GM19468 (cell line): ENCODE data around the gene KCNMA1.
"Not testable (repeated sequence)": the region's sequence is repeated elsewhere in the genome, so short reads cannot be mapped to it uniquely, and the experiment has no call there.

Source experiments
- ATAC-seq: cut with Tn5 transposase; IDR thresholded peaks from one replicate; pipeline ENCODE4 v1.9.1; 2021; ENCODE audit warnings: mild to moderate bottlenecking, moderate library complexity, moderate number of reproducible peaks; ENCODE audit not compliant: unreplicated experiment; ENCODE audit errors: extremely low read depth

KCNMA1 gene

DNA sequence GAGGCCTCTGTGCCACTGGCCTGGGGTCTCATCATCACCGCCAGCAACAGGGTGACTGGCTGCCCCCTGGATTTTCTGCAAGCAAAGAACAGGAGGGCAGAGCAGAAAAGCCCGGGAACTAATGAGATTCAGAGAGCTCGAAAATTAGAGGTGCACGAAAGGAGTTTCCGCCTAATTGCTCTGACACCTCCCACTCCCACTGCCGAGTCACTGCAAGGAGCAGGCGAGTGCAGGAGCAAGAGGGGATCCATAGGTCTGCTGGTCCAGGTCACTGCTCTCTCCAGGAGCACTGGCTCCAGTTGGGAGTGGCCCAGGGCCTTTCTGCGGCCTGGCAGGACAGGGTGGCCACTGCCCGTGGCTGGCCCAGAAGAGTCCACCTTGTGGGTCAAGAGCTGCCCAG, 276.2 kb downstream of the KCNMA1 start:
- no peak for ATAC-seq

DNA sequence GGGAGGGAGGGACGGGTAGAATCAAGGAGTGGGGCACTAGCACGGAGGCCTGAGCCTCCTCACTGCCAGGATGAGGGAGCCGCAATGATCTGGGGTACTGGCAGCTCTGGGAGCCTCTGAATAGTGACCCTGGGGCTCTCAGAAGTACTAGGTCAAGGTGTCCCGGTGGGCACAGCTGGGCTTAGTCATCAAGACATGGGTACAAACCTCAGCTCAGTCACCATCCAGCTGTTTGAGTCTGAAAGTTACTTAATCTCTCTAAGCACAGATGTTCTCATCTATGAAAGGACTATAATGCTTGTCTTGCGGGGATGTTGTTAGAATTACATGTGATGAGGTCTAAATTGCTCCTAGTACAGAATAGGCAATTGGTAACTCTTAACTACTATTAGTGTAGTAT, 276.8 kb downstream of the KCNMA1 start:
- no peak for ATAC-seq

DNA sequence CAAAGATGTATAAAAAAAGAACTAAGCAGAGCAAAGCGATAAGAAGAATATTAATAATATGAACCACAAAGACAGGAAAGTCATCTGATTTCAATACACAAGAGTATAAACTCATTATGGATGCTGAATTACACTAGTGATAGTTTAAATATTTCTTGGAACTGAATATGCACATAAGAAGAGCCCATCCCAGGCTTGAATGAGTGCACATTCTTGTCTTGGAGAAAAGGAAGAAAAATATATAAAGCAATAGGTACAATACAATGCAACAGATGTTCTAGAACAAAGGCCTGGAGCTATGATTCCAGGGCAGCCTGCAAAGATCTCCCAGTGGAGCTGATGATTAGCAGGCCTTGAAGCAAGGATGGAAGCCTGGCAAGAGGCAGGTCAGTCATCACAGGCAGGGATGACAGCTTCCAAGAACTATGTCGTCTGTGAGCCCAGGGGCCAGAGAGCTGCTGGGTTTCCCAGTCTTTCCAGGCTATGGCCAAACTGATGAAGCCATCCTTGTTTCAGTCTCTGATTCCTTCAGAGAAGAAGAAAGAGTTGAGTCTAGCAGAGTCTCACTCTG, 277.6 kb downstream of the KCNMA1 start:
- no peak for ATAC-seq

DNA sequence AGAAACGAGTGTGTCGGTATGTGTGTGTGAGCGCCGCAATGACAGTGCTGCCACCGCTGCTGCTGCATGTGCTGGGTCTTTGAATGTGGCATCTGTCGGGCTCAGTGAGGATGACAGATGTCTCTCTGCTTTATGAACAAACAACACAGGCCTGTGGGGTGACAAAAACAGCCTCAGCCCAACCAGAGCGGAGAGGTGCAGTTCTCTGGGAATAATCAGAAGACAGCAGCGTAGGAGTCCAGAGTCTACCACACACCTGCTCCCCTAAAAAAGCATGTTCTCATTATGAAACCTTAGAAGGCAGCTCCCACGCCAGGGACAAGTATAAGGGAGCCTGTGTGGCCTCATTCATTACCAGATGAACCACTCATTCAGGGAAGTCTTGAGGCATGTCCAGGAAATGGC, 278.3 kb downstream of the KCNMA1 start:
- ATAC-seq: no peak

DNA sequence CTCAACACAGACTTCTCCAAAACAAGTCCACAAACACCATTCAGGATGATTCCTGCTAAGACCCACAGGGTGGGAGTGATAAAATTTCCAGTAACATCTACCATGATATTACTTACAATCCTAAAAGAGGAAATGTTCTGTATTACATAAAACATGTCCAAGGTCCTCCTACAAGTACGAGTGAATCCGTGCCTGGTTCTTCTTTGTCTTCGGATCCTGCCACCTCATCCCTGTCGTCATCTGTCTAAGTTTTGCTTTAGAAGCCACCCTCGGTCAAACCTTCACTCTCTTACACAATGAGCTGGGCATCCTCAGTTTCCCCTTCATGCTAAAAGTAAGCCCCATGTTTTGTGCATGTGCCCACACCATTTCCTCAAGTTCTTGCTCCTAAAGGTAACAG, 279.0 kb downstream of the KCNMA1 start:
- ATAC-seq: no peak

DNA sequence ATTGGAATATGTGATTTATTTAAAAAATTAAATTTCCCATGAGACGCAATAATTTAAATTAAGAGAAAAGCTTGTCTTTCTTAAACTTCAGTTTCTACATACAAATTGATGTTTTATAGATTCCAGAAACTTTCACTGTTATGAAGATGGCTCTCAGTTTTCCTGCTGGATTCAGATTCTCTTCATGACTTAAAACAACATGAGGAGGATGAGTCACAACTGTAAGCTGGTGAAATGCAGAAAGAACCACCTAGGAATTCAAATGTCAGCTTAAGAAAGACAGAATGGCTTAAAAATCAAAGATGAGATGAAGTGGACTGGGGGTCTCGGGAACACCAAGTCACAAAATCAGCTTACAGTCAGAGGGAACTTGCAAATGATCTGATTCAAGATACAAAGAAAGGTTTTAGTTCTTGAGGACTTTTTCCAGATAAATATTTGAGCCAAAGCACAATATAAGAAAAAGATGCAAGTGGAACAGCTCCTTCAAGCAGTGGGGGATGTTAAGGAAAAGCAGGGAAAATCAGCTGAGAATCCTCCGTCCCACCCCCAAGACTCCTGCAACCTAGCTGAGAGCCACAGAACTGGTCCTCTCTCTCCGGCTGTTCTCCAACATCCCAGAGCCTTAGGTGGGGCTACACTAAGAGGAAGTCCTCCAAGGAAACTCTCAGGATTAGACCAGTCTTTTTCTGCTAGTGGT, 279.8 kb downstream of the KCNMA1 start:
- no peak for ATAC-seq

DNA sequence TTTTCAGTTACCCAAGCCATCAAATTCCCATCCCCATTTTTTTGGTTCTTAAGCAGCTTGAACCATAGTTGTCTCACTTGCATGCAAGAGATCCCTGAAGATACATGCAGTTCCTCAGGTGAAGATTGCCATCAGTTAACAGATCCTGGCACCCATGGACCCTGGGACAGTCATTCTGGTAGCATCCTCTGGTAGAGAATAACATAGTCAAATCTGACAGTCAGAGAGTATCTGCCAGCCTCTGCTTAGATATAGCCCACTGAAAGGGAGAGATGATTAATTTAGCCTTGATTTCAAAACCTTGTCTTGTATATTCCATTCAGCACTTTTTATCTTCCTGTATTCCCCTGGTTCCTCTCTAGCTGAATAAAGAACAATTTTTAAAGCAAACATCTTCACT, 280.4 kb downstream of the KCNMA1 start:
- ATAC-seq: no peak

DNA sequence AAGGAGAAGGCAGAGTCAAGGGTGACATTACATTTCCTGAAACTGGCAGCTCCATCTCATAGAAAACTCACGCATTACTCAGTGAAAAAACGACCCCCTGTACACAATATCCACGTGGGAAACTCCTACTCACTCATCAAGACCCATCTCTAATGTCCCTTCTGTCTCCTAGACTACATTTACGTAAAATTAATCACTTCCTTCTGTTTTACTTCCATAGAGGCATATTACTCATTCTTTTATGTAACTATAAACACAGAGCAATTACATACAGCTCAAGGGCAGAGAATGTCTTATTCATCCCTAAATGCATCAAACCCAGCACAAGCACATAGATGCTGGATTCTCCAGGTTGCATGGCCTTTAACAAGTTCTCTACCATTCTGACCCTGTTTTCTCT, 281.8 kb downstream of the KCNMA1 start:
- no peak for ATAC-seq

DNA sequence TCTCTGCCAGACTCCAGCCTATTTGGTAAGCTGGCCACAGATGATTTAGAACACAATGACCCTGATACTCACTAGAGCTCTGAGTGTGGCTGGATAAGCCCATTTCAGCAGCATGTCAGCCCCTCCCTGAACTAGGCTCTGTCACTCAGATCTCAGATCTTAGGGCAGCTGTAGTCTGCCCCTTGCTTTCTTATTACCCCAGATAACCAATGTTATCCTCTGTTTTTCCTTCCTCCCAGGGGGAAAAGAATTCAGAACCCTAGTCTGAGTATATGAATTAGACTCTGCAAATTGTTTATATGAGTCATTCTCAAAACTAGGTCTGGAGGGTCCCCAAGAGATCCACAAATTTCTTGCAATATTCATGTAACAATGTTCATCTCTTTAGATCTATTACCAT, 286.2 kb downstream of the KCNMA1 start:
- ATAC-seq: no peak

DNA sequence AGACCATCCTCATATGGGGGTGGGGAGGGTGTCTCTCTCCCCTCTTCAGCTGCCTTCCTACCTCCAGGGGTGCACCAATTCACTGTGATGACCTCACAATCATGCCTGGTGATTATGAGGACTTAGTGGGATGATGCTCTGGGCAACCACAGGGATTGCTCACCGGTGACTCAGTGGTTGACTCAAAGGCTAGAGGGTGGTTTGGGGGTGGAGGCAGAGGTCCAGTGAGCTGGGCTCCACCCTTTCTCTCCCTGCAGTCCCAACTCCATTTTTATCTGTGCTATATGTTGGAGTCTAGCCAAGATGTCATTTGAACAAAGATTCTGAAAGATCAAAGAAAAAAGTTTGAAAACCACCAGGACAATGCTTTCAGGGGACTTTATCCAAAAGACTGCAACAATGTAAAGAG, 286.9 kb downstream of the KCNMA1 start:
- ATAC-seq: no peak

DNA sequence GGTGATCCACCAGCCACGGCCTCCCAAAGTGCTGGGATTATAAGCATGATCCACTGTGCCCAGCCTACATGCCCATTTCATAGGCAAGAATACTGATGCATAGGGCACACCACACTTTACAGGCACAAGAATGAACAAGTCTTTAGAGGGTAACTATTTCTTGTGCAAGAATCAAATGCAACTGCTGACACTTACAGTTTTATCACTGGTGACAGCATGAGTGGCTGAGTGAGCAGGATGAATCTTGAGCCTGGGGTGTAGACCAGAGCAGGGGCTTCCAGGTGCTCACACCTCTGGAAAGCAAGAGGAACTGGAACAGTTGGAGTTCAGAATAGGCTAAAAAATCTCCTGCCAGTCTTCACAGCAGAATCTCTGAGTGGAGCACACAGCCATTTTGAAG, 287.5 kb downstream of the KCNMA1 start:
- ATAC-seq: no peak

DNA sequence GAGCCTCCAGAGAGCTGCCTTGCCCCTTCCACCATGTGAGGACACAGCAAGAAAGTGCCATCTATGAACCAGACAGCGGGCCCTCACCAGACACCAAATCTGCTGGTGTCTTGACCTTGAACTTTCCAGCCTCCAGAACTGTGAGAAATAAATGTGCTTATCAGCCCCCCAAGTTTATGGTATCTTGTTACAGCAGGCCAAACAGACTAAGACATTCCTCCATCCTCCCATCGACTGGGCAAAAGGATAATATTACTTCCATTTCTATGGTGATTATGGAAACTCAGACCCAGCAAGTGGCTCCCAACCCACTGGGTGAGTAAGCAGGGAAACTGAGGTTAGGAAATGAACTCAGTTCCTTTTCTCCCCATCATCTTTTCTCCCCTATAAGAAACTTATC, 288.4 kb downstream of the KCNMA1 start:
- ATAC-seq: no peak

DNA sequence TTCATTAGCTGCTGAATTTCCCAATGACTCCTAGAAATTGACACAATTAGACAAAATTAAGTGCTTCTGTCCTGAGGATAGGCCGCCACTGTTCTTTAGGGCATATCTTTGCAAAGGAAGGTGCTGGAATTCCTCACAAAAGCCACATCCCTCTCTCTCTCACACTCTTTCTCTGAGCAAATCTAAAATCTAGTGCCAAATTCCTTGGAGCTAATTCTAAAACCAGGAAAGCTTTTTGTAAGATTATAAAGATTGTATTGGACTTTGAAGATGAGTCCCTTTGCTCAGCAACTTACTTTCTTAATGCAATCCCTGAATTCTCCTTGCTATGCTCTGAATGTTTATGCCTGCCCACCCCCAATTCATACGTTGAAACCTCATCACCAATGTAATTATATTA, 288.9 kb downstream of the KCNMA1 start:
- no peak for ATAC-seq

DNA sequence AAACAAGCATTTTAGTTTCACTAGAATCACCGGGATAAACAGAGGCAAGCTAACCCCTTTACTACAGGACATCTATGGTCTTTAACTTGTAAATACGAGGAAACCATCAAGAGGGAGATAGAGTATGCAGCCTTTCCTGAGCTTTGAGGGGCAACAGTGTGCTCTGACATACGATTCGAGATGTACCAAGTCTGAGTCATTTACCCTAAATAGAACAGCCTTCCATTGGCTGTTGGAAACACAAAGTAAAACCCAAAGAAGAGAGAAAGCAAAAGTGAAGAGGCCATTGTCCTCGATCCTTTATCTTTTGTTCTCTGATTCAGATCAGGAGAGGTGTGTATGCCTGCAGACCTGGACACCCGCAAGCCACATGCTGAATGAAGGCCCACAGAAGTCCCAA, 289.5 kb downstream of the KCNMA1 start:
- ATAC-seq: no peak

DNA sequence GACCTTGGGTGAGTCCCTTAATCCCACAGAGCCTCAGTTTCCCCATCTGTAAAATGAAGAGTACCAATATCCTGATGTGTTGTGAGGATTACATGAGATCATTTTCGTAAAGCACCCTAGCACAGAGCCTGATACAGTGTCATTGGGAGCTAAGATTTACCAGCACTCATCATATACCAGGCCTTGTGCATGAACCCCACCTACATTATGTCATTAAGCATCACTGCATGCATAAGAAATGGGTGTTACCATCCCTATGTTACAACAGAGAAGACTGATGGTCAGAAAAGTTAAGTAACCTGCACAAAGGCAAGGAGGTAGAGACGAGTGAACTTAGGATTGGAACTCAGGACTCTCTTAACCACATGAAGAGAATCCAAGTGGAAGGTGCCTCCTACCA, 290.6 kb downstream of the KCNMA1 start:
- ATAC-seq: no peak

DNA sequence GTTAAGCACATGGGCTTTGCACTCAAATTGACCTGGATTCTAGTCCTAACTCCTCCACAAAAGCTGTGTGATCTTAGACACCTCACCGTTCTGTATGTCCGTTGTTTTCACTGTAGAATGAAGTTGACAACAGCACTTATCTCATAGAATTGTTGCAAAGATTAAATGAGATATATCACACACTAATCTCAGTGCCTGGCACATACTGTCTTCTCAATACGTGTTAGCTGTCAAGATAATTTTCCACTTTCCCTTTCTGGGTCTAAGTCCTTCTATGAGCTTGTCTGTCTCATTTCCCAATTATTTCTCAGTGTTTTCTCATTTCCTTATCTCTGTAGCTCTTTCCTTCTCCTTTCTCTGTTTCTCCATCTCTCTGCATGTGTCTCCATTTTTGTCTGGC, 296.6 kb downstream of the KCNMA1 start:
- ATAC-seq: no peak

DNA sequence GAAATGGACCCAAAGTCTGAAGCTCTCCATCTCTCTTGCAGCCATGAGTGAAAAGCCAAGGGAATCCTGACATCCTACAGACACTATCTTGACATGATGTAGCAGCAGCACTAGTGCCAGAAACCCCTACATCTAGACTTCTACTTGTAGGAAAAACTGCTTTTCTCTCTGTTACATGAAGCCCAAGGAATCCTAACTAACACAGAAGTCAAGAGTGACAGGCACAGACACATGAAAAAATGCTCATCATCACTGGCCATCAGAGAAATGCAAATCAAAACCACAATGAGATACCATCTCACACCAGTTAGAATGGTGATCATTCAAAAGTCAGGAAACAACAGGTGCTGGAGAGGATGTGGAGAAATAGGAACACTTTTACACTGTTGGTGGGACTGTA, 297.7 kb downstream of the KCNMA1 start:
- not testable (repeated sequence) for ATAC-seq

DNA sequence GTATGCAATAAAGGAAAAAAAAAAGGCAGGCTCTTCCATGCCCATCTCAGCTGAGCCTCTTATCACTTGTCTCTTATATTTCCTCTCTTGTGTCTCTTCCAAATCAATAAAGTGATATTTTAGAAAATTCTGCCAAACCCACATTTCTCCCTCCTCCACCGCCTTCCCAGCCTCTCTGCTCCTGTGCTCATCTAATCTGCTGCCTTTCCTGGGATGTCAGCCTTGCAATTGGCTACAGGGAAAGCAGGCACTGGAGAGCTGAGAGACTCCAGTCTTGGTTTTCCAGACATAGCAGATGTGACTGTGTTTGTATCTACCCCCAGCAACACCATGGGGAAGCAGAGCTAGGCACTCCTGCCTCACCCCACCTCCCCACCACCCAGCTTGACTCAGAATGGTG, 298.4 kb downstream of the KCNMA1 start:
- ATAC-seq: no peak

DNA sequence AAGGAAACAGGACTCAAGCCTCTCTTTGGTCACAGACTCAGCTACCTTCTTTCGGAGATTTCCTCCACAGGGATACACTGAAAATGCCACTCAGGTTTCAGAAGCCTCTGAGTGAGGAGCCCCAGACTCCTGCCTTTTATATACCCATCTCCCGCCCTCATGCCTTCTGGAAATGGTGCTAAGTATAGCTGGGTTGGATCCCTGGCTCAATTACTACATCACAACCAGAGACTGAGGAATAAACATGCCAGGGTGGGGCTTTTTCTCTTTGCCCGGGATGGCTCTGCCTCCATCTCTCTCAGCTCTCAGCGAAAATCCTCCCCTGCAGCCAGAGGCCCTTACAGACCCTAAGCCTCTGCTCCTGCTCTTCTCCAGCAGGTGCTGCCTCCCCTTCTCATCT, 299.5 kb downstream of the KCNMA1 start:
- no peak for ATAC-seq

DNA sequence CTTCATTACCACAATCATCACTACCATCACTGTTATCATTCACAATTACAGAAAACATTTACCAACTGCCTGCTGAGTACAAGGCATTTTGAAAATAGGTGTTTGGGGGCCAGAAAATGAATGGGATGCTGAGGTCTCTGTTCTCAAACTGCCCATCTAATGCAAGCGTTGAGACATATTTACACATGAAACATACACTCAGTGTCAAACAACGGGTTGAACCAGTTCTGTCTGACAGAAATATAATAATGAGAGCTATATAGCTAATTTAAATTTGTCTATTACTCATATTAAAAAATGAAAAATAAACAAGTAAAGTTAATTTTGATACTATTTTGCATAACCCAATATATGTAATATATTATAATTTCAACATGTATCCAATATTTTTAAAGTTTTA, 303.1 kb downstream of the KCNMA1 start:
- ATAC-seq: no peak

DNA sequence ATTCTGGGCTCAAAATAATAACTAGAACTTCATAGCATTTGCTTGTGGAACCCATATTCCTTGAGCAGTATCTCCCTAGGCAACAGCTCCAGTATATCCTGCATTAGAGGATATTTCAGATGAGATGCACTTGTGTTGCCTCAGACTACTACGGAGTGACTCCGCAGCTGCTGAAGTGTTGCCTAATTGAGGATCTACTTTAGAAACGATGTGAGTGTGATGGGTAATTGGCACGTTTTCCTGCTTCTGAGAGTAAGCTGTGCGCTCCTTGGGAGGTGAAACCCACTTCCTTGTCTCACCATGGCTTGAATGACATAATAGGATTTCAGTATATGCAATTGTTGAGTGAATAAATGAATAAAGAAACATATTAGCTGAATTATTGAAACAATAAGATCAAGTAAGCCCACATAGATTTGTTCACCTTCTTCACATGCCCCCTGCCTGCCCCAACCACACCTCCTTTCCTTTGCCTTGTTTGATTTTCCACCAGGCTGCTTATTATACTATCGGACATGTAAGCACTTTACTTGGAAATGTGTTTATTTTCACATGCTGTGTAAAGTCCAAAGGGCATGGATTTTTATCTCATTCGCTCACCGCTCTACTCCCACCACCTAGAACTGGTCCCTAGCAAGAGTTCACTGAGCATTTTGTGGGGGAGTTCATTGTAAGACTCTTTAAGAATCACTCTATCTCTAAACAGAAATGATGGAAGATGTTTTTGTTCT, 303.8 kb downstream of the KCNMA1 start:
- no peak for ATAC-seq

DNA sequence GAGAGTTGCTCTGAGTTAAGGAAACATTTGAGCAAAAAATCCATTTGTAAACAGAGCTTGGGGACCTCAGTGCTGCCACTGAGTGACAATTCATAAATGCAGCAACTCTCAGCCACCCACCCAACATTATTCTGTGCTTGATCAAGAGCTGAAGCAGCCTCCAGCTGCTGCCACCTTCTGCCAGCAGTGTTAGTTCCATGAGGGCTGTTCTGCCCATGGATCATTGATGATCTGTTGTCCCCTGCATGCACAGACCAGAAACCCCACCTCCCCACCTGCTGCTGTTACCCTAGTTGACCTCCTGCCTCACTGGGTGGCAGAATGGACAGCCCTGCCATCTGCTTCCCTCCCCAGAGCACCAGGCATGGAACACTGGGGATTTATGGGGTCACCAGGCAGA, 305.4 kb downstream of the KCNMA1 start:
- ATAC-seq: no peak
